HEK293 (cell line): ENCODE results near the gene MAP7.
A peak's percentile ranks its signal among the peaks of the same experiment; 100 is the strongest.

ENCODE experiments used
- CTCF ChIA-PET: fragments of 350-600 bp; formaldehyde crosslinking; extraction: SDS; loops from one replicate; lab custom pipeline; 2021; ENCODE audit warnings: antibody characterized with exemption; lab: Yijun Ruan, JAX
- POLR2A ChIA-PET: fragments of 300-600 bp; formaldehyde crosslinking; extraction: SDS; loops from one replicate; lab custom pipeline; 2020; ENCODE audit warnings: antibody characterized with exemption, inconsistent platforms; lab: Yijun Ruan, JAX
- H3K27ac ChIP-seq: fragments of 200-500 bp; sonication (Bioruptor generic); 2 replicates; pipeline ENCODE4 v1.5.1; 2014; ENCODE audit warnings: low read depth, low read length, control low read depth, inconsistent platforms; ENCODE audit errors: extremely low read depth
- H3K36me3 ChIP-seq, 2 experiments: fragments of 200-500 bp in 1 of 2; sonication (Bioruptor generic) in 1 of 2; 1 replicate in 1 of 2; 2 replicates in 1 of 2; pipeline ENCODE4 v1.5.1; 2014 to 2017; ENCODE audit warnings: inconsistent platforms in 2 of 2, low read length in 2 of 2; ENCODE audit not compliant: control insufficient read depth in 2 of 2, insufficient read depth in 1 of 2
- H3K4me1 ChIP-seq: fragments of 200-500 bp; sonication (Bioruptor generic); 2 replicates; pipeline ENCODE4 v1.5.1; 2014; ENCODE audit warnings: mild to moderate bottlenecking, low read length, inconsistent platforms; ENCODE audit not compliant: control insufficient read depth, insufficient read depth
- H3K4me3 ChIP-seq: 2 replicates; pipeline ENCODE4 v1.5.1; 2011; ENCODE audit warnings: low read depth, mild to moderate bottlenecking, control low read depth, low read length, moderate library complexity
- H3K9me3 ChIP-seq: fragments of 200-500 bp; sonication (Bioruptor generic); 2 replicates; pipeline ENCODE4 v1.5.1; 2014; ENCODE audit warnings: low read depth, low read length, inconsistent platforms; ENCODE audit not compliant: control insufficient read depth, insufficient read depth
- CTCF ChIP-seq: fragments of 450-650 bp; formaldehyde crosslinking; IDR thresholded peaks from 2 replicates; pipeline ENCODE4 v1.5.1; 2016; ENCODE audit warnings: missing biosample characterization, missing genetic modification characterization
- EGR2 ChIP-seq: fragments of 450-650 bp; formaldehyde crosslinking; IDR thresholded peaks from 2 replicates; pipeline ENCODE4 v1.5.1; 2016; ENCODE audit warnings: low read depth, missing biosample characterization, missing genetic modification characterization
- KLF1 ChIP-seq: fragments of 450-650 bp; formaldehyde crosslinking; IDR thresholded peaks from 2 replicates; pipeline ENCODE4 v1.5.1; 2016; ENCODE audit warnings: missing biosample characterization, missing genetic modification characterization
- KLF17 ChIP-seq: fragments of 450-650 bp; formaldehyde crosslinking; IDR thresholded peaks from 2 replicates; pipeline ENCODE4 v1.5.1; 2016; ENCODE audit warnings: missing biosample characterization, missing genetic modification characterization
- PRDM6 ChIP-seq: fragments of 450-650 bp; formaldehyde crosslinking; IDR thresholded peaks from 2 replicates; pipeline ENCODE4 v1.5.1; 2017; ENCODE audit warnings: missing biosample characterization, missing genetic modification characterization
- ZFP41 ChIP-seq: fragments of 450-650 bp; formaldehyde crosslinking; IDR thresholded peaks from 2 replicates; pipeline ENCODE4 v1.5.1; 2016; ENCODE audit warnings: missing biosample characterization, missing genetic modification characterization, borderline replicate concordance
- ZNF114 ChIP-seq: fragments of 450-650 bp; formaldehyde crosslinking; IDR thresholded peaks from 2 replicates; pipeline ENCODE4 v1.5.0; 2017; ENCODE audit warnings: missing biosample characterization, missing genetic modification characterization
- ZNF140 ChIP-seq: fragments of 450-650 bp; formaldehyde crosslinking; IDR thresholded peaks from 2 replicates; pipeline ENCODE4 v1.5.1; 2016; ENCODE audit warnings: missing biosample characterization, missing genetic modification characterization
- ZNF184 ChIP-seq: fragments of 450-650 bp; IDR thresholded peaks from 2 replicates; pipeline ENCODE4 v1.5.1; 2018; ENCODE audit warnings: missing biosample characterization, mild to moderate bottlenecking, missing genetic modification characterization
- ZNF211 ChIP-seq: fragments of 450-650 bp; formaldehyde crosslinking; IDR thresholded peaks from 2 replicates; pipeline ENCODE4 v1.5.1; 2016; ENCODE audit warnings: low read depth, missing biosample characterization, missing genetic modification characterization
- ZNF239 ChIP-seq: fragments of 450-650 bp; formaldehyde crosslinking; IDR thresholded peaks from 2 replicates; pipeline ENCODE4 v1.5.1; 2016; ENCODE audit warnings: missing biosample characterization, missing genetic modification characterization
- ZNF48 ChIP-seq: fragments of 450-650 bp; formaldehyde crosslinking; IDR thresholded peaks from 2 replicates; pipeline ENCODE4 v1.5.1; 2016; ENCODE audit warnings: missing biosample characterization, missing genetic modification characterization
- ZNF518A ChIP-seq: fragments of 450-650 bp; formaldehyde crosslinking; conservative IDR thresholded peaks from 2 replicates; pipeline ENCODE4 v1.5.1; 2016; ENCODE audit warnings: low read depth, missing biosample characterization, missing genetic modification characterization
- ZNF549 ChIP-seq: fragments of 450-650 bp; IDR thresholded peaks from 2 replicates; pipeline ENCODE4 v1.5.1; 2018; ENCODE audit warnings: missing biosample characterization, missing genetic modification characterization, mild to moderate bottlenecking, inconsistent platforms, moderate library complexity
- ZNF585B ChIP-seq: fragments of 450-650 bp; formaldehyde crosslinking; IDR thresholded peaks from 2 replicates; pipeline ENCODE4 v1.5.1; 2016; ENCODE audit warnings: missing biosample characterization, missing genetic modification characterization
- ZNF658 ChIP-seq: fragments of 450-650 bp; formaldehyde crosslinking; IDR thresholded peaks from 2 replicates; pipeline ENCODE4; 2016; ENCODE audit warnings: missing biosample characterization, missing genetic modification characterization
- ZNF670 ChIP-seq: fragments of 450-650 bp; formaldehyde crosslinking; IDR thresholded peaks from 2 replicates; pipeline ENCODE4 v1.5.1; 2016; ENCODE audit warnings: missing biosample characterization, missing genetic modification characterization, low read depth
- ZNF704 ChIP-seq: fragments of 450-650 bp; formaldehyde crosslinking; IDR thresholded peaks from 2 replicates; pipeline ENCODE4 v1.5.1; 2016; ENCODE audit warnings: missing biosample characterization, missing genetic modification characterization
- ZSCAN30 ChIP-seq: fragments of 450-650 bp; IDR thresholded peaks from 2 replicates; pipeline ENCODE4 v1.5.1; 2018; ENCODE audit warnings: missing biosample characterization, mild to moderate bottlenecking, missing genetic modification characterization, moderate library complexity
- ZSCAN5A ChIP-seq: fragments of 450-650 bp; formaldehyde crosslinking; IDR thresholded peaks from 2 replicates; pipeline ENCODE4 v1.5.1; 2016; ENCODE audit warnings: missing biosample characterization, missing genetic modification characterization
- ZXDB ChIP-seq: fragments of 450-650 bp; formaldehyde crosslinking; IDR thresholded peaks from 2 replicates; pipeline ENCODE4 v1.5.1; 2016; ENCODE audit warnings: missing biosample characterization, missing genetic modification characterization

Gene MAP7

GRCh38 chr6:136445063-136445462, 105.2 kb downstream of the MAP7 start (continued):
- TF ChIP-seq ZNF518A (tag by site-specific recombination) (no peak), ZNF48 (tag by site-specific recombination) (no peak), CTCF (tag by site-specific recombination) (no peak), ZNF549 (tag by site-specific recombination) (no peak), PRDM6 (peak; percentile 71), KLF1 (no peak), ZNF658 (tag by site-specific recombination) (no peak)

GRCh38 chr6:136440203-136440602, 110.0 kb downstream of the MAP7 start:
- H3K27ac ChIP-seq = no peak overlapping the region
- no peaks in the 10 kb centered on the region for H3K9me3 ChIP-seq
- H3K36me3 ChIP-seq = no peaks in the 10 kb centered on the region
- POLR2A ChIA-PET = interaction anchor here (0.6 kb wide), 1 partner anchor 139 kb away, joined by 3 read pairs; no protein-coding TSS in a partner anchor
- no peak overlapping the region for H3K4me3 ChIP-seq
- CTCF ChIA-PET = interaction anchor here (1.3 kb wide), 1 partner anchor 352 kb away, joined by 3 read pairs; the partner anchor contains the start of gene MAP3K5
- peaks cover 11% of the 10 kb centered on the region for H3K4me1 ChIP-seq
- TF ChIP-seq ZNF585B (tag by site-specific recombination) = no peak
- TF ChIP-seq ZFP41 (tag by site-specific recombination) = no peak
- no peak for TF ChIP-seq ZSCAN30 (tag by site-specific recombination)
- TF ChIP-seq ZNF670 (tag by site-specific recombination) = no peak
- TF ChIP-seq PRDM6 = 0 out of 2 replicates have a peak, but pooled peaks have one; percentile 12
- peak; percentile 67 for TF ChIP-seq EGR2 (tag by site-specific recombination)
- no peak for TF ChIP-seq ZNF211 (tag by site-specific recombination)
- TF ChIP-seq KLF17 (tag by site-specific recombination) = no peak
- no peak for TF ChIP-seq ZNF704 (tag by site-specific recombination)
- no peak for TF ChIP-seq ZXDB (tag by site-specific recombination)
- no peak for TF ChIP-seq ZSCAN5A (tag by site-specific recombination)
- no peak for TF ChIP-seq ZNF184 (tag by site-specific recombination)
- TF ChIP-seq ZNF140 (tag by site-specific recombination) = no peak
- TF ChIP-seq ZNF114 (tag by site-specific recombination) = no peak
- TF ChIP-seq ZNF239 (tag by site-specific recombination) = no peak
